K562 (cell line): Measurements from ENCODE around the gene ADAM8. TPM values are rescaled to one million over a fixed set of nuclear protein-coding genes. Genes with fewer than 3 reads are reported as not detected.
"Not testable (repeated sequence)": the region's sequence is repeated elsewhere in the genome, so short reads cannot be mapped to it uniquely, and the experiment has no call there.

Source experiments
- ATAC-seq: fragments of 200-7000 bp; cut with Tn5 transposase; 3 replicates; pipeline ENCODE4 v1.9.1; 2020; ENCODE audit warnings: moderate library complexity
- BruUV-seq: library from RNA; stranded (reverse); fragments of 400-500 nt; replicated peaks from 2 replicates; lab custom pipeline; 2021; lab: Mats Ljungman, UMichigan
- CTCF ChIA-PET: fragments of 300-600 bp; formaldehyde crosslinking; extraction: SDS; loops from one replicate; lab custom pipeline; 2021; ENCODE audit warnings: low intra/inter-chr PET ratio; lab: Yijun Ruan, JAX
- POLR2A ChIA-PET: fragments of 300-600, 350-650 bp; sonication (Branson Sonifier 250); formaldehyde crosslinking; extraction: SDS; loops from one replicate; lab custom pipeline; 2021; ENCODE audit warnings: antibody characterized with exemption, inconsistent platforms; lab: Yijun Ruan, JAX
- DNase-seq, 4 experiments: peaks; one replicate each; pipeline versions ENCODE4 v3.0.0 to v3.0.0-alpha.2; 2011 to 2018; ENCODE audit warnings: low spot score in 3 of 4, mixed read lengths in 3 of 4; ENCODE audit errors: extremely low read depth in 1 of 4
- FAIRE-seq: peaks from 2 replicates; lab custom pipeline; 2011; peaks lifted over from hg19 to GRCh38; lab: Jason Lieb, UNC
- H2AFZ ChIP-seq: 2 replicates; pipeline ENCODE4 v1.6.0; 2011; ENCODE audit warnings: low read depth, low read length, control low read depth, inconsistent platforms
- H3K27ac ChIP-seq: fragments of 200-600 bp; 3 replicates; pipeline ENCODE4 v1.8.0; 2011; ENCODE audit warnings: low read depth, mild to moderate bottlenecking, control low read depth, inconsistent platforms, low read length, moderate library complexity, mixed read lengths; ENCODE audit errors: extremely low read depth
- H3K27me3 ChIP-seq, 2 experiments: fragments of 300-600 bp in 1 of 2; 2 replicates in 1 of 2; 3 replicates in 1 of 2; pipeline versions ENCODE4 v1.6.0 to v1.8.0; 2011; ENCODE audit warnings: inconsistent platforms in 2 of 2, low read length in 2 of 2, mild to moderate bottlenecking in 1 of 2, mixed read lengths in 1 of 2, moderate library complexity in 1 of 2; ENCODE audit not compliant: control insufficient read depth in 2 of 2, insufficient read depth in 2 of 2
- H3K36me3 ChIP-seq: fragments of 300-600 bp; 3 replicates; pipeline ENCODE4 v1.8.0; 2011; ENCODE audit warnings: mild to moderate bottlenecking, low read length, inconsistent platforms; ENCODE audit not compliant: control insufficient read depth, insufficient read depth
- H3K4me1 ChIP-seq, 2 experiments: fragments of 200-600 bp in 1 of 2; replicated peaks in 1 of 2; 2 replicates in 1 of 2; 3 replicates in 1 of 2; pipeline versions ENCODE4 v1.5.1 to v1.8.0; 2011; ENCODE audit warnings: inconsistent platforms in 2 of 2, low read length in 2 of 2, mild to moderate bottlenecking in 1 of 2, mixed read lengths in 1 of 2, moderate library complexity in 1 of 2; ENCODE audit not compliant: control insufficient read depth in 2 of 2, insufficient read depth in 2 of 2
- H3K4me2 ChIP-seq: 2 replicates; pipeline ENCODE4 v1.6.1; 2011; ENCODE audit warnings: low read length, control low read depth, inconsistent platforms, mixed read lengths; ENCODE audit not compliant: insufficient read depth
- H3K4me3 ChIP-seq: fragments of 200-600 bp; sonication (generic), shearing (Covaris generic); 2 replicates; pipeline ENCODE4 v1.5.1; 2016; ENCODE audit warnings: control low read depth, inconsistent platforms
- H3K79me2 ChIP-seq: fragments of 200-600 bp; 3 replicates; pipeline ENCODE4 v1.8.0; 2011; ENCODE audit warnings: low read length, inconsistent platforms; ENCODE audit not compliant: control insufficient read depth, insufficient read depth
- H3K9ac ChIP-seq, 2 experiments: 2 replicates each; pipeline versions ENCODE4 v1.6.0 to v1.6.1; 2011; ENCODE audit warnings: low read depth in 2 of 2, low read length in 2 of 2, control low read depth in 1 of 2, inconsistent platforms in 1 of 2, mild to moderate bottlenecking in 1 of 2, mixed read lengths in 1 of 2; ENCODE audit not compliant: insufficient read depth in 1 of 2
- H3K9me1 ChIP-seq: one replicate; pipeline ENCODE4 v1.6.0; 2011; ENCODE audit warnings: inconsistent platforms, mild to moderate bottlenecking, low read length, moderate library complexity; ENCODE audit not compliant: control insufficient read depth, insufficient read depth
- H3K9me3 ChIP-seq: replicated peaks from 2 replicates; pipeline ENCODE4 v1.5.1; 2011; ENCODE audit warnings: low read depth, low read length, inconsistent platforms; ENCODE audit not compliant: control insufficient read depth, insufficient read depth
- H4K20me1 ChIP-seq: replicated peaks from 2 replicates; pipeline ENCODE4 v1.6.1; 2011; ENCODE audit warnings: low read length, inconsistent platforms, mixed read lengths; ENCODE audit not compliant: control insufficient read depth, insufficient read depth
- ASH1L ChIP-seq: fragments of 450-650 bp; IDR thresholded peaks from 2 replicates; pipeline ENCODE4 v1.6.1; 2018; ENCODE audit warnings: borderline replicate concordance, mild to moderate bottlenecking, low read depth; ENCODE audit not compliant: partially characterized antibody
- C11orf30 ChIP-seq: fragments of 450-650 bp; IDR thresholded peaks from 2 replicates; pipeline ENCODE4 v1.6.1; 2016; ENCODE audit warnings: low read depth, mild to moderate bottlenecking
- MAFG ChIP-seq: fragments of 450-650 bp; conservative IDR thresholded peaks from 2 replicates; pipeline ENCODE4 v1.6.1; 2016; ENCODE audit warnings: missing genetic modification characterization, missing compliant biosample characterization
- NFYB ChIP-seq: IDR thresholded peaks from 2 replicates; pipeline ENCODE4 v1.6.1; 2011; ENCODE audit warnings: mild to moderate bottlenecking, moderate library complexity; ENCODE audit not compliant: insufficient read length; ENCODE audit errors: extremely low read depth
- ZNF316 ChIP-seq: fragments of 450-650 bp; IDR thresholded peaks from 2 replicates; pipeline ENCODE4 v1.6.1; 2016
- WGBS: fragments of 100-300 bp; shearing (Covaris generic); methylation state at CpG from one replicate; pipeline ENCODE4 v1.1.6; 2016; ENCODE audit warnings: low coverage, mixed read lengths; ENCODE audit not compliant: insufficient coverage; ENCODE audit errors: missing lambda C conversion rate; 5-methylcytosine and 5-hydroxymethylcytosine counted together
- in situ Hi-C: fragments of 300-500 bp; cut with MboI; formaldehyde crosslinking; loops from 4 replicates; pipeline ENCODE4 v1.15.0; 2018; ENCODE audit warnings: inconsistent platforms, mixed read lengths
- intact Hi-C: fragments of 100-400 bp; cut with micrococcal nuclease; formaldehyde crosslinking; loops from 2 replicates; pipeline ENCODE4 v1.14.2; 2022
- polyA plus RNA-seq, 8 experiments: library from polyadenylated mRNA; depleted of rRNA in 4 of 8; stranded (reverse) in 5 of 8; unstranded in 3 of 8; fragments of >200 nt; fragmentation: Nextera tagmentation in 2 of 8; fragmentation: Illumina TruSeq in 1 of 8; extraction: Ambion mirVana in 2 of 8; extraction: Trizol in 1 of 8; gene quantifications; 2 replicates each; pipeline versions ENCODE4 v1.2.1 to v1.2.3, GENCODE V29; 2011 to 2014; ENCODE audit warnings: inconsistent platforms in 1 of 8, missing spikeins in 1 of 8
- total RNA-seq, 7 experiments: library from RNA; depleted of rRNA in 6 of 7; stranded (reverse); fragments of >200 nt in 6 of 7; fragmentation: Illumina TruSeq in 2 of 7; extraction: Trizol in 2 of 7; gene quantifications; 2 replicates each; pipeline versions ENCODE4 v1.2.1 to v1.2.3, GENCODE V29; 2011 to 2021; ENCODE audit warnings: low replicate concordance in 1 of 7

The ADAM8 gene
- total and polyA plus RNA-seq, 9 of the 15 experiments (the other 6 are each of a cell fraction or from before 2014, with no cell fraction given): 0.07 to 7.0 (median 1.1) TPM

GRCh38 chr10:133320852-133321422 lies 44.3 kb upstream of the ADAM8 start:
- BruUV-seq: not testable (repeated sequence)
- TF ChIP-seq MAFG (tag) (peak; percentile 57), C11orf30 (0 out of 2 replicates have a peak, but pooled peaks have one; percentile 45), ZNF316 (peak; percentile 81), ASH1L (peak; percentile 66), NFYB (peak; percentile 54)
- TF ChIP-seq, all 486 proteins: peak for 5; not testable (repeated sequence) for 481
- H3K9me1 ChIP-seq, H3K4me3 ChIP-seq, H3K4me2 ChIP-seq, H3K36me3 ChIP-seq, CTCF ChIA-PET, H3K9ac ChIP-seq, H3K27me3 ChIP-seq, FAIRE-seq, in situ Hi-C loops, H3K79me2 ChIP-seq, H3K9me3 ChIP-seq, H2AFZ ChIP-seq, H4K20me1 ChIP-seq, H3K27ac ChIP-seq, ATAC-seq, DNase-seq: not testable (repeated sequence)
- intact Hi-C loops: loop anchor here (10.0 kb wide), 2 partner anchors 74 to 164 kb away; partner anchors contain the start of gene MTG1
- POLR2A ChIA-PET: interaction anchor here (1.1 kb wide), 1 partner anchor 69 kb away, joined by 4 read pairs; no protein-coding TSS in a partner anchor
- peaks cover 0 to 35% of the 10 kb centered on the region in 2 experiments; a peak in 4 of 5 replicates for H3K4me1 ChIP-seq
- WGBS: 73% methylated on average over 6 of the region's 6 CpGs
